ENCODE measurements around the gene AATF. TPM values are rescaled to one million over a fixed set of nuclear protein-coding genes. Genes with fewer than 3 reads are reported as not detected.

The AATF gene
- total RNA-seq, 1 donor from 2014 or later = 42.8 TPM

DNA sequence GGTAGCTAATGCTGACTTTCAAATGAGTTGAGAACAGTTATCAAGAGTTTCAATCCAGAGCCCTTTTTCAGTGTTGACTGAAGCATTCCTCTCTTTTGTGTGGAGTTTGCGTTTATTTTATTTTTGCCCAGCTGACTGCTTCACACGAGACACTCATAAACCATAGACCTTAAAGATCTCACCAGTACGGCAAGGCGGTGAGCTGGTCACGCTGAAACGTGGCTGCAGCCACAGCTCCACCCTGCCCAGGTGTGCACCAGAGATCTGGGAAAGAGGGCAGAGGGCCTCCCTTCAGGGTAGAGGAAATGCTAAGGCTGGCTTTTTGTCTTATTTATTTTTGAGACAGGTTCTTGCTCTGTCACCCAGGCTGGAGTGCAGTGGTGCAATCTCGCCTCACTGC lies 112.2 kb downstream of the AATF start:
- intact Hi-C loops (cut with DNase I) = no loop called here
- H3K9me3 ChIP-seq = no peaks in the 10 kb centered on the region
- peaks cover 12% of the 10 kb centered on the region for H3K36me3 ChIP-seq
- H3K27ac ChIP-seq = no peak overlapping the region
- no peaks in the 10 kb centered on the region for H3K4me1 ChIP-seq
- no peak overlapping the region for H3K4me3 ChIP-seq
- DNase-seq (no peak), ATAC-seq (no peak)
- TF ChIP-seq, protein P1, sequence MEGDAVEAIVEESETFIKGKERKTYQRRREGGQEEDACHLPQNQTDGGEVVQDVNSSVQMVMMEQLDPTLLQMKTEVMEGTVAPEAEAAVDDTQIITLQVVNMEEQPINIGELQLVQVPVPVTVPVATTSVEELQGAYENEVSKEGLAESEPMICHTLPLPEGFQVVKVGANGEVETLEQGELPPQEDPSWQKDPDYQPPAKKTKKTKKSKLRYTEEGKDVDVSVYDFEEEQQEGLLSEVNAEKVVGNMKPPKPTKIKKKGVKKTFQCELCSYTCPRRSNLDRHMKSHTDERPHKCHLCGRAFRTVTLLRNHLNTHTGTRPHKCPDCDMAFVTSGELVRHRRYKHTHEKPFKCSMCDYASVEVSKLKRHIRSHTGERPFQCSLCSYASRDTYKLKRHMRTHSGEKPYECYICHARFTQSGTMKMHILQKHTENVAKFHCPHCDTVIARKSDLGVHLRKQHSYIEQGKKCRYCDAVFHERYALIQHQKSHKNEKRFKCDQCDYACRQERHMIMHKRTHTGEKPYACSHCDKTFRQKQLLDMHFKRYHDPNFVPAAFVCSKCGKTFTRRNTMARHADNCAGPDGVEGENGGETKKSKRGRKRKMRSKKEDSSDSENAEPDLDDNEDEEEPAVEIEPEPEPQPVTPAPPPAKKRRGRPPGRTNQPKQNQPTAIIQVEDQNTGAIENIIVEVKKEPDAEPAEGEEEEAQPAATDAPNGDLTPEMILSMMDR (IDR thresholded peaks at IDR 0.05) = no peak
- peaks cover 9% of the 10 kb centered on the region for H3K27me3 ChIP-seq

DNA sequence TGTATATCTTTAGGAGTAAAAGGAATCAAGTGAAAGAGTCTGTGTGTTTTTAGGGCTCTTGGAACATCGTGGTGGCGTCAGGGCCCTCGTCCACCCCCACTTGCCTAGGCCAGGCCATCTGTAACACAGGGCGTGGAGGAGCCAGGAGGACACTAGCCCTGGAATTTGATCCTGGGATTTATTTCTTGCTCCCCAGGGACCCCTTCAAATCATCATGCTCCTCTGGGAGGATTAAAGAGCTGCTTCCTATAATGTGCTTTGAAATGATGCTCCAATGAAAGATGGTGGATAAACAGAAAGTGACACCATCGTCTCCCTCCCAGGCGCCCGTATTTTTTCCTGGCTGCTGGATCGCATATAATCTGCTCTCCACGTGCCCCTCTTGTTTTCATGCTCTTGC lies 113.3 kb downstream of the AATF start:
- H3K9me3 ChIP-seq = no peaks in the 10 kb centered on the region
- H3K4me1 ChIP-seq = no peaks in the 10 kb centered on the region
- intact Hi-C loops (cut with DNase I) = no loop called here
- H3K27me3 ChIP-seq = peaks cover 9% of the 10 kb centered on the region
- ATAC-seq = no peak
- TF ChIP-seq, protein P1 (IDR thresholded peaks at IDR 0.05) = no peak
- H3K27ac ChIP-seq = no peak overlapping the region
- H3K36me3 ChIP-seq = peaks cover 2% of the 10 kb centered on the region
- no peak overlapping the region for H3K4me3 ChIP-seq
- DNase-seq = peak; percentile 8

GRCh38 chr17:37064206-37064605 lies 115.5 kb downstream of the AATF start:
- H3K27ac ChIP-seq = no peak overlapping the region
- no peaks in the 10 kb centered on the region for H3K4me1 ChIP-seq
- no peak for ATAC-seq
- DNase-seq = no peak
- H3K27me3 ChIP-seq = peaks cover 9% of the 10 kb centered on the region
- no peaks in the 10 kb centered on the region for H3K36me3 ChIP-seq
- no peak overlapping the region for H3K4me3 ChIP-seq
- TF ChIP-seq, protein P1 (IDR thresholded peaks at IDR 0.05) = no peak
- H3K9me3 ChIP-seq = no peaks in the 10 kb centered on the region
- intact Hi-C loops (cut with DNase I) = no loop called here

DNA sequence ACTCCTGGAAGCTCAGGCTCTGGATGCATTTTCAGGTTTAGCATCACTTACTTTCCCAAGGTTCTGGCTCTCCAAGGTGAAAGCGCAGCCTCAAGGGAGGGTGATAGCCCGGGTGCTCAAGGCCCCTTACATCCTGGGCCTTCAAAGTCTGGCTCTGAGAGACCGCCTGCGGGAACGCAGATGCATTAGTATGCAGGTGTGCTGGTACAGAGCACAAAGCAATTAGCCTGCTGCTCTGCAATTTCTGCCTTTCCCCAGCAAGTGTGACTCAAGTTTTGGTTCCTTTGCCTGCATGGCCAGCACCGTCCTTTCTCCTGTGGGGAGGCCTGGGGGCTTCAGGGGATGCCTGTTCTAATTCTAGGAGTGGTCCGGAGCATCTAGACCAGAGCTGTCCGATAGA lies 116.2 kb downstream of the AATF start:
- H3K4me1 ChIP-seq = no peaks in the 10 kb centered on the region
- DNase-seq = no peak
- intact Hi-C loops (cut with DNase I) = no loop called here
- H3K36me3 ChIP-seq = no peaks in the 10 kb centered on the region
- TF ChIP-seq, protein P1 (IDR thresholded peaks at IDR 0.05) = no peak
- no peak overlapping the region for H3K4me3 ChIP-seq
- H3K9me3 ChIP-seq = no peaks in the 10 kb centered on the region
- H3K27me3 ChIP-seq = peaks cover 9% of the 10 kb centered on the region
- no peak for ATAC-seq
- H3K27ac ChIP-seq = no peak overlapping the region

DNA sequence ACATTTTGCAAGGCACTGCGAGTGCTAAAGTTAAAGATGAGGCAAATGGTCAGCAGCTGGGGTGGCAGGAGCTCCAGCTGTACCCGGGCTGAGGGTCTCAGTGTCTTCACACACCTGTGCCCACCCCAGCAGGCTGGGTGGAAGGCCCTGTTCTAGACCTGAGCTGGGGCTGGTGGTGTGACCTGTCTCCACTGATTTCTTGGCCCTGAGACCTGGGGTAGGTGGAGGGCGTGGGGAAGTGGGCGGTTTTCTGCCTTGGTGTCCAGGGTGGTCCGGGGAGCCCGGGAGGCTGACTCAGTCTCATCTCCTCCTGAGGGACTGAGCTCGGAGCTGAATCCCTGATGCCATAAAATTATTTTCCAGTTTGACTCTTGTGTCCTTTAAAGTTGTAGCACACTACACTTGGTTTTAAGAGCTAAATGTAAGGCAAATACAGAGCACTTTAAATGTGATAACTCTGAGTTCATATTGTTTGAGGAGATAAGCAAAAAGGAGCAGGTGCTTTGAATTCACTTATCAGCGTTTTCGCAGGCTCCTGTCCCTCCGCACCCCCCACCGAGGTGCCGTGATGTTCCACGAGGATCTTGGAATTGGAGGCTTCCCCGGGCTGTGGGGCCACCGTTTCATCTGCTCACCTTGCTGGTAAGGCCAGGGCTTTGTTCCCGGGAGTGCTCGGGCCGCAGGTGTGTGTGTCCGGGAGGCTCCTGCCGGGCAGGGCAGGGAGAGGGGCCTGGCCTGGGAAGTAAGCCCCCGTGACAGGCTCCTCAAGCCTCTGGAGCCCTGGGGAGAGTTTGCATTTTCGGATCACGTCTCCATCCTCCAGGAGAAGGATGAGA lies 117.0 kb downstream of the AATF start:
- Histone ChIP-seq H3K9me3 (no peaks in the 10 kb centered on the region), H3K36me3 (no peaks in the 10 kb centered on the region), H3K27ac (no peak overlapping the region), H3K4me1 (no peaks in the 10 kb centered on the region), H3K4me3 (no peak overlapping the region), H3K27me3 (peaks cover 9% of the 10 kb centered on the region)
- DNase-seq (no peak), ATAC-seq (peak; percentile 27)
- intact Hi-C loops (cut with DNase I) = no loop called here
- TF ChIP-seq, protein P1 (IDR thresholded peaks at IDR 0.05) = no peak
